Measurements from ENCODE around the gene TGIF2. TPM values are rescaled to one million over a fixed set of nuclear protein-coding genes. Genes with fewer than 3 reads are reported as not detected.
A peak's percentile ranks its signal among the peaks of the same experiment; 100 is the strongest.

TGIF2 gene
- total and polyA plus RNA-seq, 2 of the 13 experiments (the other 11 are each of a cell fraction or from before 2014, with no cell fraction given): 41.3 to 53.9 TPM

DNA sequence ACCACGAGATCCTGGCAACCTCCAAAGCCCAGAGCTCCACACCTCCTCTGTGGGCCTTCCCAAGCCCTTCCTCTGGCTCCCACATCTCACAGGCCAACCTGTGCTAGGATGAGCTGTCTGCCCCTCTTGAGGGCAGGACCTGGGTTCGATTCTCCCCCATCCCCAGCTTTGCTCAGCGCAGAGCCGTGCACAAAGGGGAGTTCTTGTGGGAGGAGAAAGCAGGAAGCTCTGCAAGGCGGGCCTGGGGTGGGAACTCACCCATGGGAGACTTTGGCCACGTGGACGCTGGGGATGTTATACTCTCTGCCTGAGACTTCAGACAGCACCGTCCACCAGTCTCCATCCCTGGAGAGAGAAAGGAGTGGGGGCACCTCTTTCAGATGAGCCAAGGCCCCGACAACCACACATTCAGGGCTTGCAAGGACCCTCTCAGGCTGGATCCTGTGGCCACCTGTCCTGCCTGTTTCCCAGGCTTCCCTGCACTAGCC is 59.9 kb downstream of the TGIF2 start (continued):
- TF ChIP-seq SIN3A (IDR thresholded peaks at IDR 0.05; ENCODE audit: borderline replicate concordance, low read depth, low read length) (no peak), EZH2 (conservative IDR thresholded peaks at IDR 0.05; ENCODE audit: low read depth, low read length) (no peak), ZMAT3 (CRISPR knock-in tag; conservative IDR thresholded peaks at IDR 0.05) (no peak), ZSCAN31 (CRISPR knock-in tag; IDR thresholded peaks at IDR 0.05; ENCODE audit: low read depth) (no peak), SMARCE1 (IDR thresholded peaks at IDR 0.05; ENCODE audit: borderline replicate concordance) (no peak), HDAC2 (CRISPR knock-in tag; IDR thresholded peaks at IDR 0.05) (no peak; the same call in 1 of the 2 replicates), ZSCAN25 (CRISPR knock-in tag; IDR thresholded peaks at IDR 0.05) (no peak), RNF2 (conservative IDR thresholded peaks at IDR 0.05; ENCODE audit: low read depth) (no peak), MTA3 (CRISPR knock-in tag; IDR thresholded peaks at IDR 0.05) (no peak), RAD21 (CRISPR knock-in tag; IDR thresholded peaks at IDR 0.05) (no peak), BRD4 (CRISPR knock-in tag; IDR thresholded peaks at IDR 0.05) (no peak), ZUFSP (CRISPR knock-in tag; IDR thresholded peaks at IDR 0.05; ENCODE audit: borderline replicate concordance) (no peak), SSRP1 (CRISPR knock-in tag; IDR thresholded peaks at IDR 0.05) (no peak), AGO2 (optimal IDR thresholded peaks at IDR 0.05; ENCODE audit: low read depth, low read length) (no peak), ZNF883 (CRISPR knock-in tag; IDR thresholded peaks at IDR 0.05; ENCODE audit: not compliant biosample characterization) (peak; percentile 52), ZNF891 (CRISPR knock-in tag; IDR thresholded peaks at IDR 0.05) (no peak), ZNF460 (CRISPR knock-in tag; IDR thresholded peaks at IDR 0.05; ENCODE audit: borderline replicate concordance) (no peak), ZNF850 (CRISPR knock-in tag; conservative IDR thresholded peaks at IDR 0.05) (no peak), ZNF563 (CRISPR knock-in tag; IDR thresholded peaks at IDR 0.05) (0 out of 2 replicates have a peak, but pooled peaks have one; percentile 60), TEAD3 (CRISPR knock-in tag; optimal IDR thresholded peaks at IDR 0.05; ENCODE audit: borderline replicate concordance) (no peak), MTF1 (CRISPR knock-in tag; IDR thresholded peaks at IDR 0.05) (no peak), UBTF (CRISPR knock-in tag; IDR thresholded peaks at IDR 0.05) (no peak), ZNF574 (CRISPR knock-in tag; IDR thresholded peaks at IDR 0.05) (no peak)
- TF ChIP-seq, protein P1, sequence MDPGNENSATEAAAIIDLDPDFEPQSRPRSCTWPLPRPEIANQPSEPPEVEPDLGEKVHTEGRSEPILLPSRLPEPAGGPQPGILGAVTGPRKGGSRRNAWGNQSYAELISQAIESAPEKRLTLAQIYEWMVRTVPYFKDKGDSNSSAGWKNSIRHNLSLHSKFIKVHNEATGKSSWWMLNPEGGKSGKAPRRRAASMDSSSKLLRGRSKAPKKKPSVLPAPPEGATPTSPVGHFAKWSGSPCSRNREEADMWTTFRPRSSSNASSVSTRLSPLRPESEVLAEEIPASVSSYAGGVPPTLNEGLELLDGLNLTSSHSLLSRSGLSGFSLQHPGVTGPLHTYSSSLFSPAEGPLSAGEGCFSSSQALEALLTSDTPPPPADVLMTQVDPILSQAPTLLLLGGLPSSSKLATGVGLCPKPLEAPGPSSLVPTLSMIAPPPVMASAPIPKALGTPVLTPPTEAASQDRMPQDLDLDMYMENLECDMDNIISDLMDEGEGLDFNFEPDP (CRISPR knock-in tag; conservative IDR thresholded peaks at IDR 0.05): no peak
